ENCODE measurements around the gene UBE2S. TPM values are rescaled to one million over a fixed set of nuclear protein-coding genes. Genes with fewer than 3 reads are reported as not detected.

Gene UBE2S
- total RNA-seq, 1 donor from 2014 or later: 53.4 TPM

GRCh38 chr19:55391702-55392615 lies 15.6 kb downstream of the UBE2S start:
- Histone ChIP-seq H3K27me3 (ENCODE audit: control insufficient read depth, insufficient read depth, low read length) (no peaks in the 10 kb centered on the region), H3K4me3 (ENCODE audit: low read depth, low read length) (no peak overlapping the region), H3K36me3 (ENCODE audit: control insufficient read depth, insufficient read depth, low read length) (peaks cover 4% of the 10 kb centered on the region)
- TF ChIP-seq, protein P1, sequence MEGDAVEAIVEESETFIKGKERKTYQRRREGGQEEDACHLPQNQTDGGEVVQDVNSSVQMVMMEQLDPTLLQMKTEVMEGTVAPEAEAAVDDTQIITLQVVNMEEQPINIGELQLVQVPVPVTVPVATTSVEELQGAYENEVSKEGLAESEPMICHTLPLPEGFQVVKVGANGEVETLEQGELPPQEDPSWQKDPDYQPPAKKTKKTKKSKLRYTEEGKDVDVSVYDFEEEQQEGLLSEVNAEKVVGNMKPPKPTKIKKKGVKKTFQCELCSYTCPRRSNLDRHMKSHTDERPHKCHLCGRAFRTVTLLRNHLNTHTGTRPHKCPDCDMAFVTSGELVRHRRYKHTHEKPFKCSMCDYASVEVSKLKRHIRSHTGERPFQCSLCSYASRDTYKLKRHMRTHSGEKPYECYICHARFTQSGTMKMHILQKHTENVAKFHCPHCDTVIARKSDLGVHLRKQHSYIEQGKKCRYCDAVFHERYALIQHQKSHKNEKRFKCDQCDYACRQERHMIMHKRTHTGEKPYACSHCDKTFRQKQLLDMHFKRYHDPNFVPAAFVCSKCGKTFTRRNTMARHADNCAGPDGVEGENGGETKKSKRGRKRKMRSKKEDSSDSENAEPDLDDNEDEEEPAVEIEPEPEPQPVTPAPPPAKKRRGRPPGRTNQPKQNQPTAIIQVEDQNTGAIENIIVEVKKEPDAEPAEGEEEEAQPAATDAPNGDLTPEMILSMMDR (IDR thresholded peaks at IDR 0.05; ENCODE audit: insufficient read depth, low read length, poor library complexity, severe bottlenecking): no peak
- DNase-seq (ENCODE audit: low read depth): no peak

GRCh38 chr19:55391191-55391670 lies 16.4 kb downstream of the UBE2S start:
- no peak overlapping the region for H3K4me3 ChIP-seq (ENCODE audit: low read depth, low read length)
- H3K27me3 ChIP-seq (ENCODE audit: control insufficient read depth, insufficient read depth, low read length): no peaks in the 10 kb centered on the region
- TF ChIP-seq, protein P1 (IDR thresholded peaks at IDR 0.05; ENCODE audit: insufficient read depth, low read length, poor library complexity, severe bottlenecking): no peak
- DNase-seq (ENCODE audit: low read depth): no peak
- peaks cover 4% of the 10 kb centered on the region for H3K36me3 ChIP-seq (ENCODE audit: control insufficient read depth, insufficient read depth, low read length)

DNA sequence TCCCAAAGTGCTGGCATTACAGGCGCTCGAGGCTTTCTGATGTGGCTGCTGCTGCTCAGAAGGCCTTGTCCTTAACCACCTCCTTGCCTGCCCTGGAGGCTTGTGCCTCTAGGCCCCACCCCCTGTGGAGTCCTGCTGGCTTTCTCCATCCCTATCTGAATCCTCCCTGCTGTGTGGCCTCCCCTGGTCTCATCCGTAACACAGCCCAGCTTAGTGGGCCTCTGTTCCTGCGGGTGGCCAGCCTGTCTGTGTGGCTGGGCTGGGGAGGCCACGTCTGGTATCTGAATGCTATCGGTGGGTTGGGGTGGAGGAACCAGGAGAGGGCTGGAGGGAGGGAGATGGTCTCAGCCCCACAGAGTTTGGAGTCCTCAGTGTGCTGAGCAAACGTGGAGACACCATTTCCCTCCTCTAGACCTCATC lies 17.1 kb downstream of the UBE2S start:
- DNase-seq (ENCODE audit: low read depth): no peak
- TF ChIP-seq, protein P1 (IDR thresholded peaks at IDR 0.05; ENCODE audit: insufficient read depth, low read length, poor library complexity, severe bottlenecking): no peak
- H3K36me3 ChIP-seq (ENCODE audit: control insufficient read depth, insufficient read depth, low read length): peaks cover 4% of the 10 kb centered on the region
- no peak overlapping the region for H3K4me3 ChIP-seq (ENCODE audit: low read depth, low read length)
- H3K27me3 ChIP-seq (ENCODE audit: control insufficient read depth, insufficient read depth, low read length): no peaks in the 10 kb centered on the region

DNA sequence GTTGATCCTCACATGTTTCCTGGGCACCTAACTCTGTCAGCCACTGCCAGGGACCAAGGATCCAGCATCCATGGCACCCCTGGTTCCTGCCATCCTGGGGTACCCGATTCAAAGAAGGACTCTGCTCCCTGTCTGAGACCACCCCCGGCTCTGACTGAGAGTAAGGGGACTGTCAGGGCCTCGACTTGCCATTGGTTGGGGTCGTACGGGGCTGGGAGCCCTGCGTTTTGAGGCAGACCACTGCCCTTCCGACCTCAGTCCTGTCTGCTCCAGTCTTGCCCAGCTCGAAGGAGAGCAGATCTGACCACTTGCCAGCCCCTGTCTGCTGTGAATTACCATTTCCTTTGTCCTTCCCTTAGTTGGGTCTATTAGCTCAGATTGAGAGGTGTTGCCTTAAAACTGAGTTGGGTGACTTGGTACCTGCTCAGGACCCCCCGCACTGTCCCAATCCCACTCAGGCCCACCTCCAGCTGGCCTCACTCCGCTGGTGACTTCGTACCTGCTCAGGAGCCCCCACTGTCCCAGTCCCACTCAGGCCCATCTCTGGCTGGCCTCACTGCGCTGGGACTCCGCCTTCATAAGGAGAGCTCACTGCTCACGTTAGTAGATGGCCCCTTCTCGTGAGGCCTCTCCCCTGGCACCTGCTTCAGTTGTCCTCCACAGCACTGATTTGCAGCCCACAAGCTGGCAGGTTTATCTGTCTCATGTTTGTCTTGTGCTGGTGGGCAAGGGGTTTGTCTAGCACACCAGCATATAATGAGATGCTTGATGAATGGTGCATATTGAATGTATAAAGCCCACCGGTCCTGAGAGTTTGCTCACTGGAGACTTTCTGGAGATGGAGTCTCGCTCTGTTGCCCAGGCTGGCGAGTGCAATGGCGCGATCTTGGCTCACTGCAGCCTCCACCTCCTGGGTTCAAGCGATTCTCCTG lies 17.9 kb downstream of the UBE2S start:
- Histone ChIP-seq H3K36me3 (ENCODE audit: control insufficient read depth, insufficient read depth, low read length) (peaks cover 4% of the 10 kb centered on the region), H3K27me3 (ENCODE audit: control insufficient read depth, insufficient read depth, low read length) (no peaks in the 10 kb centered on the region), H3K4me3 (ENCODE audit: low read depth, low read length) (no peak overlapping the region)
- TF ChIP-seq, protein P1 (IDR thresholded peaks at IDR 0.05; ENCODE audit: insufficient read depth, low read length, poor library complexity, severe bottlenecking): no peak
- no peak for DNase-seq (ENCODE audit: low read depth)

- peaks cover 4% of the 10 kb centered on the region for H3K36me3 ChIP-seq (ENCODE audit: control insufficient read depth, insufficient read depth, low read length)
- no peaks in the 10 kb centered on the region for H3K27me3 ChIP-seq (ENCODE audit: control insufficient read depth, insufficient read depth, low read length)
- H3K4me3 ChIP-seq (ENCODE audit: low read depth, low read length): peak overlapping the region; percentile 82
- no peak for DNase-seq (ENCODE audit: low read depth)
- TF ChIP-seq, protein P1 (IDR thresholded peaks at IDR 0.05; ENCODE audit: insufficient read depth, low read length, poor library complexity, severe bottlenecking): no peak
These were observed 19.7 kb downstream of the UBE2S start for GRCh38 chr19:55387736-55388497.
